Aorta (tissue), 5 donors: ENCODE results near the gene GALNT9. TPM values are rescaled to one million over a fixed set of nuclear protein-coding genes. Genes with fewer than 3 reads are reported as not detected.

Experiments
- ATAC-seq: fragments of 200-7000 bp; cut with Tn5 transposase; one replicate; pipeline ENCODE4 v1.9.1; 2022; ENCODE audit warnings: moderate library complexity; ENCODE audit not compliant: low FRiP score
- DNase-seq, 2 donors: peaks; one replicate each; pipeline ENCODE4 v3.0.0-alpha.2; 2020
- H3K27ac ChIP-seq, 2 donors: one replicate each; pipeline ENCODE4 v1.5.1; 2013; ENCODE audit warnings: low read length in 2 of 2, mild to moderate bottlenecking in 2 of 2, moderate library complexity in 2 of 2, control low read depth in 1 of 2, inconsistent platforms in 1 of 2, low read depth in 1 of 2
- H3K27me3 ChIP-seq, 2 donors: one replicate each; pipeline ENCODE4 v1.6.1; 2013; ENCODE audit warnings: control low read depth in 1 of 2, low read length in 1 of 2, mild to moderate bottlenecking in 1 of 2, moderate library complexity in 1 of 2; ENCODE audit not compliant: insufficient read depth in 2 of 2, control insufficient read depth in 1 of 2
- H3K36me3 ChIP-seq, 2 donors: one replicate each; pipeline ENCODE4 v1.6.1; 2013; ENCODE audit warnings: control low read depth in 1 of 2, low read length in 1 of 2, mild to moderate bottlenecking in 1 of 2; ENCODE audit not compliant: insufficient read depth in 2 of 2, control insufficient read depth in 1 of 2
- H3K4me1 ChIP-seq, 2 donors: one replicate each; pipeline ENCODE4 v1.6.1; 2013; ENCODE audit warnings: low read length in 2 of 2, control low read depth in 1 of 2, mild to moderate bottlenecking in 1 of 2, moderate library complexity in 1 of 2; ENCODE audit not compliant: insufficient read depth in 2 of 2, control insufficient read depth in 1 of 2
- H3K4me3 ChIP-seq, 2 donors: one replicate each; pipeline ENCODE4 v1.5.1; 2013; ENCODE audit warnings: low read length in 2 of 2, control low read depth in 1 of 2, mild to moderate bottlenecking in 1 of 2
- H3K9me3 ChIP-seq: one replicate; pipeline ENCODE4 v1.6.1; 2013; ENCODE audit warnings: mild to moderate bottlenecking, low read length; ENCODE audit not compliant: control insufficient read depth
- WGBS, 2 donors: extraction: QIAGEN DNeasy Blood & Tissue Kit; methylation state at CpG; one replicate each; pipeline ENCODE4 v1.1.7; 2013; 5-methylcytosine and 5-hydroxymethylcytosine counted together
- intact Hi-C, 2 donors: fragments of 100-400 bp; cut with DNase I; formaldehyde crosslinking; loops; one replicate each; pipeline versions ENCODE4 v1.14.2 to v1.15.0; 2022
- polyA plus RNA-seq, 2 donors: library from polyadenylated mRNA; stranded (reverse); fragments of 200-250 nt; gene quantifications; one replicate each; pipeline ENCODE4 v1.2.3, GENCODE V29; 2013
- total RNA-seq, 2 donors: library from RNA; stranded (reverse); fragmentation: NEBNext Ultra II Directional; extraction: Animal tissue kit (Norgen Biotek cat#: 25700); gene quantifications; one replicate each; pipeline ENCODE4 v1.2.1, GENCODE V29; 2021
- donor health status: healthy with polysubstance abuse.
- donor health status: Bipolar disorder and iron deficiency.
- donor health status: DM: no; HTN: no; CAD: no.
- donor health status: DM: no; HTN: no; CAD: no.
- donor health status: DM: yes; HTN: yes; CAD: no.

Gene GALNT9
- total and polyA plus RNA-seq, 4 donors, result 0.62 to 0.84 TPM; not detected in 2

DNA sequence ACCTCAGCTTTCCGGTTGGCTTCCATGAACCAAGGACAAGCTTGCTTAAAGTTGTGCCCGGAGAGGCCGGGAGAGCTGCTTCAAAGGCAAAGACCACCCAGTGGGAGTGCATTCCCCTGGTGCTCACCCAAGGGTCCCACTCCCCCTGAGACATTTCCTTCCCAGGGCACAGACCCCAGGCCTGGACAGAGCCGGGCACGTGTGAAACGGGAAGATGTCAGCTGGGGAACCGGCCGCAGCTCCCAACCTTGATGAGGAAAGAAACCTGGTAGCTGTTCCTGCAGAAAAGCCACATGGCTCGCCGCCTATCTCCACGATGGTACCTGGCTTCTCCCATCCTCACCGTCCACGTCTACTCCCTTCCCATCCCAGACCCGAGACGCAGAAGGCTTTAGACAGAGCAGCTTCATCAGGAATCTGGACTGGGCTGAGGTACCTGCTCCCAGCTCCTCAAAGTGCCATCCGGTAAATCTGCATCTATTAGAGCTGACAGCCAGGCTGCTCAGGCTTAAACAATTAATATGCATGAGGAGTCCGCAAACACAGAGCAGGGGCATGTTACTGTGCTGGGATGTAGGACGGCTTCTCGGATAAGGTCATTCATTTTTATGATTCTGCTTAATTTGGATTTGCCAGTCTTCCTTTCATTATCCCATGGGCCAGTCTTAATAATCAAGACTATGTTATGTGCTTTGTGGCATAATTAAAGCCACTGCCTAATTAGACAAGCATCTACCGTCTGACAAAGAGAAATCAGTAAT is 53.1 kb downstream of the GALNT9 start:
- 82 to 86% methylated on average over 20 of the region's 20 CpGs for WGBS, 2 donors
- DNase-seq, result peak in 1 of 2 donors; percentile 25

DNA sequence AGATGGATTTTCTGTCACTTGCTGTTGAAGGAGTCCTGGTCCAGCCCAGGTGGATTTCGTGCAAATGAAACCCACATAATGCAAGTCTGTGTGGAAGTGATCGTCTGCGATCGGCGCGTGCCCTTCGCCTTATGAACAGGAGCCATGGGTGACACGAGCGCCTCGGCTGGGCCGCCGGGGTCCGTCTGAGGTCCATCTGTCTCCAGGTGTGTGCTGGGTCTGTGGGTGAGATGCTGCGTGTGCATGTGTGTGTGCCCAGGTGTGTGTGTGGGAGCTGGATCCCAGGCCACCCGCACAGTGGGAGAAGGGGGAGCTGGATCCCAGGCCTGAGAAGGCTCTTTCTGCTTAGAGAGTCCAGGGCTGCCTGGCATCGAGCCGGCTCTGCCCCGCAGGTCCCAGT is 53.8 kb downstream of the GALNT9 start:
- peak in 1 of 2 donors; percentile 17 for DNase-seq
- no peak for ATAC-seq
- Histone ChIP-seq H3K27ac (no peak overlapping the region), H3K36me3 (no peaks in the 10 kb centered on the region), H3K9me3 (no peaks in the 10 kb centered on the region), H3K4me3 (no peak overlapping the region), H3K4me1 (no peaks in the 10 kb centered on the region), H3K27me3 (no peaks in the 10 kb centered on the region)
- WGBS, 2 donors, result 93% methylated on average over 18 of the region's 18 CpGs
- intact Hi-C loops, result no loop called here

More for the DNA sequence above, 53.1 kb downstream of the GALNT9 start:
- H3K36me3 ChIP-seq, result no peaks in the 10 kb centered on the region
- ATAC-seq, result no peak
- H3K9me3 ChIP-seq, result no peaks in the 10 kb centered on the region
- H3K27ac ChIP-seq, result no peak overlapping the region
- no peaks in the 10 kb centered on the region for H3K4me1 ChIP-seq
- H3K4me3 ChIP-seq, result no peak overlapping the region
- H3K27me3 ChIP-seq, result no peaks in the 10 kb centered on the region
- intact Hi-C loops, result no loop called here

DNA sequence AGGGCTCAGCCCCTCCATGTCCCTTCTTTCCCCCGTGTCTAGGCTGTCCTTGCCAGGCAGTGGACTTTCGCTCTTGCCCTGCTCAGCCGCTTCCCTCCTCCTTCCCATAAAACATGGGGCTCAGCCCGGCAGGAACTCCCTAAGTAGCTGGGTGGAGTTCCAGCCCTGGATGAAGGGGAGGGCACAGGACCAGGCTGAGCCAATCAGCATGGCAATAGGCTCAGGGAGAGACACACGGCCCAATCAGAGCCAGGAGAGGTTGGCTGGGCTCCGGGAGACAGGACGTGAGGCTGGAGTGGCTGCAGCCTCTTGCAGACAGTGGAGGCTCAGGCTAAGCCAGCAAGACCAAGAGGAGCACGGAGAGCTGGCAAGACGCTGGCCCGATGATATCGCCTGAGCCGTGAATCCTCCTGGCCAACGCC is 54.3 kb downstream of the GALNT9 start:
- WGBS, 2 donors, result 46 to 53% methylated on average over 13 of the region's 13 CpGs
- intact Hi-C loops, result no loop called here
- Histone ChIP-seq H3K36me3 (no peaks in the 10 kb centered on the region), H3K4me3 (no peak overlapping the region), H3K4me1 (no peaks in the 10 kb centered on the region), H3K27me3 (no peaks in the 10 kb centered on the region), H3K9me3 (no peaks in the 10 kb centered on the region), H3K27ac (no peak overlapping the region)
- no peak for ATAC-seq
- DNase-seq, result peak in 1 of 2 donors; percentile 61

DNA sequence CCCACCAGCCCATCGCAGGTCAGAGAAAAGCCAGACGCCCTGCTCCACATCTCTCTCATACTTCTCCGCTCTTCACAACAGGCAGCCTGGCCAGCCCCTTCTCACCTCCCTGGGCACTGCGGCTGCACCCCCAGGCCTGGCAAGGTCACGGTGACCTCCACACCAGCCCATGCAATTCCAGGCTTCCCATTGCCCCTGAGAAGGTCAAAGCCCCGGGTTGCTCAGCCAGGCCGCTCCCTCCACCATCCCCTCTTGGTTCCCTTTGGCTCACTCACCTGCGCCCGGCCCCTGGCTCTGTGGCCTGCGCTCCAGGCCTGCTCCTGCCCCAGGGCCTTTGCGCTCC is 55.4 kb downstream of the GALNT9 start:
- Histone ChIP-seq H3K27me3 (no peaks in the 10 kb centered on the region), H3K4me3 (no peak overlapping the region), H3K4me1 (no peaks in the 10 kb centered on the region), H3K27ac (no peak overlapping the region), H3K9me3 (no peaks in the 10 kb centered on the region), H3K36me3 (no peaks in the 10 kb centered on the region)
- no peak for DNase-seq
- ATAC-seq, result no peak
- intact Hi-C loops, result no loop called here
- WGBS, 2 donors, result 70 to 73% methylated on average over 11 of the region's 11 CpGs

DNA sequence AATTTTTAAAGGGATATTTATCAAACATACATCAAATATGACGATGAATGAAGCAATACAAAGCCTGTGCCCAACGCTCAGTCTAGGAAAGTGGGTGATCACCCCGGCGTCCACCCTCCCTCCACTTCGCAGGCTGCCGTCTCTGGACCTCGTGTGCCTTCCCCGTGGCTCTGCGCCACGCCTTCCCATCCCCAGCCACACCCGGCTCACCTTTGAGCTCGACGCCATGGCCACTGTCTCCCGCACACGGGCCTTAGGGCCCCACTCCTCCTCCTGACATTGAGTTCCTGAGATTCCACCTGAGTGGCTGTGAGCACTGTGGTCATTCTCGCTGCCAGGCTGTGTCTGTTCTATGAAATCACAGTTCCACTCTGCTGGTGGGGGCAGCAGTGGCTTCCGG is 56.7 kb downstream of the GALNT9 start:
- Histone ChIP-seq H3K36me3 (no peaks in the 10 kb centered on the region), H3K4me3 (no peak overlapping the region), H3K27me3 (no peaks in the 10 kb centered on the region), H3K9me3 (no peaks in the 10 kb centered on the region), H3K4me1 (no peaks in the 10 kb centered on the region), H3K27ac (no peak overlapping the region)
- ATAC-seq (no peak), DNase-seq (no peak)
- intact Hi-C loops, result no loop called here
- WGBS, 2 donors, result 83% methylated on average over 17 of the region's 17 CpGs

DNA sequence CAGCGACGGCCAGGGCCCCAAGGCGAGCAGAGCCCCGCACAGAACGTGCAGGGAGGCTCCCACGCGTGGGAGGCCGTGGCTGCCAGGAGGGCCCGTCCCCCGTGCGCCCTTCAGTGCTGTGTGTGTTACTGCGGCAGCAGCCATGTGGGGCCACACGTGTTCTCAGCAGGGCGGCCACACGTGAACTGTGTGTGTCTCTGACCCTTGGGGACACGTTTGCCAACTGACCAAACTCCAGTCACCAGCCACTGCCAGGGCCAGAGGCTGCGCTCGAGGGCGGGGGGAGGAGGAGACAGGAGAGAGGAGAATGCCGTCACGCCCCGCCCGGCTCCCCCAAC is 57.7 kb downstream of the GALNT9 start:
- ATAC-seq, result no peak
- no peaks in the 10 kb centered on the region for H3K27me3 ChIP-seq

DNA sequence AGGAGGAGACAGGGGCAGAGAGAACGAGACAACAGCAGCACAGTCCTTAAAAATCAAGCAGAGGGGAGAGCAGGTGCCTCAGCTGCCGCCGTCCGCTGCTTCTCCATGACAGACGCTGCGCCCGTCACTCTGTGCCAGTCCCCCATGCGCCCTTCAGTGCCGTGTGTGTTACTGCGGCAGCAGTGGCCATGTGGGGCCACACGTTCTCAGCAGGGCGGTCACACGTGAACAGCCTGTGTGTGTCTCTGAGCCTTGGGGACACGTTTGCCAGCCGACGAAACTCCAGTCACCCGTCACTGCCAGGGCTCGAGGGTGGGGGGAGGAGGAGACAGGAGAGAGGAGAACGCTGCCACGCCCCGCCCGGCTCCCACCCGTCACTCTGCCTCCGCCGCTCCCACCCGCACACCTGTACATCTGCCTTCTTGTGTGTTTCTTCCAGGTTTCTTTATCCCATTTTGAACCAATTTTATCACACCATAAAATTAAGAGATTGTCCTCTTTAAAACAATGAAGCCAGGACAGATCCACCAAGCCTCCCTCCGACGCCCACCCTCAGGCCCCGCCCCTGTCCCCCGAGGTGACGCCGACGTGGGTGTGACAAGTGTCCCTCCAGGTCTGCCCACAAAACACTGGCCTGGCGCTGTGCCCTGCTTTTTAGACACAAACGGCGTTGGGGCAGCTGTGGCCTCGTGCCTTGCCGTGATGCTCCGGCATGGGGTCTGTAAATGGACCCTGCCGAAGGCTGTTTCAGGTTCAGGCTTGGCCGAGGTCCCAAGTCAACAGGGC is 58.2 kb downstream of the GALNT9 start:
- intact Hi-C loops, result no loop called here
- no peaks in the 10 kb centered on the region for H3K27me3 ChIP-seq
- no peak overlapping the region for H3K27ac ChIP-seq
- no peaks in the 10 kb centered on the region for H3K9me3 ChIP-seq
- ATAC-seq, result no peak
- no peaks in the 10 kb centered on the region for H3K36me3 ChIP-seq
- DNase-seq, result no peak
- H3K4me3 ChIP-seq, result no peak overlapping the region
- 59 to 64% methylated on average over 39 to 41 of the region's 41 CpGs for WGBS, 2 donors
- H3K4me1 ChIP-seq, result no peaks in the 10 kb centered on the region

More for the DNA sequence above, 57.7 kb downstream of the GALNT9 start:
- no peaks in the 10 kb centered on the region for H3K9me3 ChIP-seq
- no peak overlapping the region for H3K27ac ChIP-seq
- H3K4me1 ChIP-seq, result no peaks in the 10 kb centered on the region
- WGBS, 2 donors, result 47 to 52% methylated on average over 23 of the region's 23 CpGs
- H3K4me3 ChIP-seq, result no peak overlapping the region
- no peaks in the 10 kb centered on the region for H3K36me3 ChIP-seq
- intact Hi-C loops, result no loop called here
- no peak for DNase-seq

DNA sequence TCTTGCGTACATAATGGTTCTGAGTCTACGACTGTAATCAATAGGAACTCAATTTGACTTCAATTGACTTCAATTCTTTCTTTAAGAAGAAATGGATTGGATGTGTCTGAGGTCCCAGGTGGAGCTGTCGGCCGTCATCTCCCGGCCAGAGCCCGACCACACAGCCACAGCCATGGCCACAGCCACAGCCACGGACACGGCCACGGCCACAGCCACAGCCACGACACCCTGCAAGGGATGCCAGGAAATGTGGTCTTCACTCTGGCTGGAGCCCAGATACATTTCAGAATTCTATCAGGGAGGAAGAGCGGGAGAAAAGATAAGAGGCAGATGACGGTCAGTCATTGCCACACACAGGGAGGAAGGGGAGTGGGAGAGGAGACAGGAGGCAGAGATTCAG is 58.9 kb downstream of the GALNT9 start:
- intact Hi-C loops, result no loop called here
- H3K4me3 ChIP-seq, result no peak overlapping the region
- ATAC-seq (no peak), DNase-seq (no peak)
- WGBS, 2 donors, result 83% methylated on average over 12 of the region's 12 CpGs
- H3K27me3 ChIP-seq, result no peaks in the 10 kb centered on the region
- H3K4me1 ChIP-seq, result no peaks in the 10 kb centered on the region
- H3K27ac ChIP-seq, result no peak overlapping the region
- H3K9me3 ChIP-seq, result no peaks in the 10 kb centered on the region
- no peaks in the 10 kb centered on the region for H3K36me3 ChIP-seq
